Measurements from ENCODE around the gene EPN1. TPM values are rescaled to one million over a fixed set of nuclear protein-coding genes. Genes with fewer than 3 reads are reported as not detected.

The EPN1 gene
- total and polyA plus RNA-seq, 9 of the 15 experiments (the other 6 are each of a cell fraction or from before 2014, with no cell fraction given): 0.08 to 138 (median 12.7) TPM

DNA sequence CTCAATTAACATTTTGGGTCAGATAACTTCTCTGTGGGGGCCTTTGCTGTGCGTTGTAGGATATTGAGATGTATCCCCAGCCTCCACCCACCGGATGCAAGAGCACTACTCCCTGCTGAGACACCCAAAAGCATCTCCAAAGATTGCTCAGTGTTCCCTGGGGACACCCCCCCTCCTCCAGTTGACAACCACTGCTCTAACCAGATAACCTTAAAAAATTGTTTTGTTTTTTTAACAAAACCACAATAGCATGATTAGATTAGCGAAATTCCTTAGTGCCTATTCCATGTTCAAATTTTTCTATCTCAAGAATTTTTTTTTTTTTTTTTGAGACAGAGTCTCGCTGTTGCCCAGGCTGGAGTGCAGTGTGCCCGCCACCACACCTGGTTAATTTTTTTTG is 2.6 kb upstream of the EPN1 start (continued):
- TF ChIP-seq BCLAF1 (IDR thresholded peaks at IDR 0.05; ENCODE audit: borderline replicate concordance in 1 of 2, control insufficient read depth in 1 of 2, low read depth in 2 of 2, low read length in 1 of 2): no peak
- peak; percentile 81 for TF ChIP-seq TCF3 (CRISPR knock-in tag; IDR thresholded peaks at IDR 0.05)
- TF ChIP-seq ZNF592 (IDR thresholded peaks at IDR 0.05): peak; percentile 19; the same call in 1 of the 2 replicates
- TF ChIP-seq RCOR1 (IDR thresholded peaks at IDR 0.05; ENCODE audit: borderline replicate concordance in 1 of 2, low read depth in 2 of 2, low read length in 2 of 2): peak; percentile 29 to 90; a peak in 2 of 4 replicates
- no peak for TF ChIP-seq NFXL1 (CRISPR knock-in tag; IDR thresholded peaks at IDR 0.05)
- peak; percentile 39; the same call in 1 of the 2 replicates for TF ChIP-seq LCOR (CRISPR knock-in tag; IDR thresholded peaks at IDR 0.05)
- TF ChIP-seq SOX6 (IDR thresholded peaks at IDR 0.05): peak; percentile 52; the same call in 1 of the 2 replicates
- no peak for TF ChIP-seq GABPB2 (CRISPR knock-in tag; conservative IDR thresholded peaks at IDR 0.05)
- TF ChIP-seq, protein P1, sequence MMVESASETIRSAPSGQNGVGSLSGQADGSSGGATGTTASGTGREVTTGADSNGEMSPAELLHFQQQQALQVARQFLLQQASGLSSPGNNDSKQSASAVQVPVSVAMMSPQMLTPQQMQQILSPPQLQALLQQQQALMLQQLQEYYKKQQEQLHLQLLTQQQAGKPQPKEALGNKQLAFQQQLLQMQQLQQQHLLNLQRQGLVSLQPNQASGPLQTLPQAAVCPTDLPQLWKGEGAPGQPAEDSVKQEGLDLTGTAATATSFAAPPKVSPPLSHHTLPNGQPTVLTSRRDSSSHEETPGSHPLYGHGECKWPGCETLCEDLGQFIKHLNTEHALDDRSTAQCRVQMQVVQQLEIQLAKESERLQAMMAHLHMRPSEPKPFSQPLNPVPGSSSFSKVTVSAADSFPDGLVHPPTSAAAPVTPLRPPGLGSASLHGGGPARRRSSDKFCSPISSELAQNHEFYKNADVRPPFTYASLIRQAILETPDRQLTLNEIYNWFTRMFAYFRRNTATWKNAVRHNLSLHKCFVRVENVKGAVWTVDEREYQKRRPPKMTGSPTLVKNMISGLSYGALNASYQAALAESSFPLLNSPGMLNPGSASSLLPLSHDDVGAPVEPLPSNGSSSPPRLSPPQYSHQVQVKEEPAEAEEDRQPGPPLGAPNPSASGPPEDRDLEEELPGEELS (CRISPR knock-in tag; IDR thresholded peaks at IDR 0.05; ENCODE audit: borderline replicate concordance): no peak
- TF ChIP-seq NCOR1 (IDR thresholded peaks at IDR 0.05): peak; percentile 72
- no peak for TF ChIP-seq MTA3 (IDR thresholded peaks at IDR 0.05; ENCODE audit: borderline replicate concordance)
- TF ChIP-seq PHF21A (IDR thresholded peaks at IDR 0.05; ENCODE audit: borderline replicate concordance, low read depth): no peak
- TF ChIP-seq HDGF (IDR thresholded peaks at IDR 0.05): no peak
- no peak for TF ChIP-seq ZNF830 (CRISPR knock-in tag; IDR thresholded peaks at IDR 0.05)
- no peak for TF ChIP-seq MAFF (IDR thresholded peaks at IDR 0.05; ENCODE audit: low read length)
- no peak for TF ChIP-seq MAZ (CRISPR knock-in tag; conservative IDR thresholded peaks at IDR 0.05 in 1 of 2, IDR thresholded peaks at IDR 0.05 in 1 of 2)
- no peak for TF ChIP-seq HNRNPK (IDR thresholded peaks at IDR 0.05; ENCODE audit: low read depth, low read length, poor library complexity, severe bottlenecking)
- no peak for TF ChIP-seq MYBL2 (IDR thresholded peaks at IDR 0.05; ENCODE audit: low read depth)
- no peak for TF ChIP-seq MYBL2 (CRISPR knock-in tag; IDR thresholded peaks at IDR 0.05; ENCODE audit: borderline replicate concordance)
- TF ChIP-seq MAX (CRISPR knock-in tag; IDR thresholded peaks at IDR 0.05): no peak
